ENCODE results near the gene ZNF391.
"Not testable (repeated sequence)": the region's sequence is repeated elsewhere in the genome, so short reads cannot be mapped to it uniquely, and the experiment has no call there.

The ZNF391 gene

DNA sequence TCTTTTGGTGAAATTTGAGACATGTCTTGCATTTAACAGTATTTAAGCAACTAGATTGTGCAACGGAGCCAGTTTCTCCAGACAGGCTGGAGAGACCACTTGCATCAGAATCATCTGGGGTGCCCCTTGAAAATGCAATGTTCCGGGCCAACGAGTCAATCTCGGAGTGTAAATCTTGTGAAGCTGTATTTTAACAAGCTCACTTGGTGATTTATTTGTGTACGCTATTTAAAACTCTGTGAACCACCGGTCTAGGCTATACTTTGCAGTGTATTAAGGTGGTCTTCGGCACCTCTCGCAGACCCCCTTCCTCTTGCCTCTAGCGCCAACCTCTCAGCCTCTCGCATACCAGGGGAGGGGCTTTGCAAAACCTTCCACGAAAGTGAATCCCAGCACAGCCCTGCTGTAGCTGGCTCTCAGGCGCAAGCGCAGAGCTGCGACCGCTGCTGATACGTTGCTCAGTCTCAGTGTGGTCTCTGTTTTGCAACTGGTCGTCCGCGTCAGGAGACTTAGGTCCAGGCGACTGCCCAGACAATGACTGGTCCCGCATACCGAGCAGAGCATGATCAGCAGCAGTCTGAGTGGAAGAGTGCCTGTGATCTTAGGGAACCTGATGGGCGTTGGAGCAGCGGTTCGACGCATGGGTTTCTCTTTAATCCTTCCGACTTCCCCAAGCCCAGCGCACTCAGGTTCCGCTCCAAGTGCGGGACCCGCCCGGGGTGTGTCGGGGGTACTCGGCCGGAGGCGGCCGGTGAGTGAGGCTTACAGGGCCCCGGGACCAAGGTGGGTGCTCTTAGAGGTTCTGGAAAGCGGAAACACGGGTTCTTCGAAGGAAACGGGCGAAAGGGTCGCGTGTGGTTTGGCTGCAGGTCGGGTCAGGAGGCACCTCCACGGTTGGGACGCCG lies at the start of gene ZNF391:
ZNF391 (plus strand) TSS at position 467 of the 905 bp plus-strand sequence. CDS start 11,612 bp downstream, outside the sequence.
- peak; percentile 62 for DNase-seq

DNA sequence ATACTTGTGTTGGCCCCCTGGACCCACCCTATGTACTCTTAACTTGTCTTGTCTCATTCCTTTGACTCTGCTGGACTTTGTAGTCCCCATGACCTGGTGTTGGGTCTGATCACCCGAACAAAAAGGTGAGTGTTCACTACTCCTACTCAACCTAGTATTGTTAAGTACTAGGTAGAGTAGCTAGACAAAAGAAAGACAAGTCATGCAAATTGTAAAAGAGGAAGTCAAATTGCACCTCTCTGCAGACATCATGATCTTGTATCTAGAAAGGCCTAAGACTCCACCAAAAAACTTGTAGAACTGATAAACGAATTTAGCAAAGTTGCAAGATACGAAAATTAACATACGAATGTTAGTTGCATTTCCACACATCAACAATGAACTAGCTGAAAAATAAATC lies 35.7 kb upstream of the ZNF391 start:
- DNase-seq = no peak

DNA sequence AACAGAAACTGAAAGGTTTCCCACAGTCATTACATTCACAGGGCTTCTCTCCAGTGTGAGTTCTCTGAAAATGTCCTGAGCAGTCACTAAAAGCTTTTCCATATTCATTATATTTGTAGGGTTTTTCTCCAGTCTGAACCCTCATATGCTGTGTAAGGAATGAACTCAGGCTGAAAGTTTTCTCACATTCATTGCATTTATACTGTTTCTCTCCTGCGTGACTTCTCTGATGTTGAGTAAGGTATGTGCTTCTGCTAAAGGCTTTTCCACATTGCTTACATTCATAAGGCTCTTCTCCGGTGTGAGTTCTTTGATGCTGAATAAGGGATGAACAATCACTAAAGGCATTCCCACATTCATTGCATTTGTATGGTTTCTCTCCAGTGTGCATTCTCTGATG lies 29.8 kb upstream of the ZNF391 start:
- DNase-seq = no peak

DNA sequence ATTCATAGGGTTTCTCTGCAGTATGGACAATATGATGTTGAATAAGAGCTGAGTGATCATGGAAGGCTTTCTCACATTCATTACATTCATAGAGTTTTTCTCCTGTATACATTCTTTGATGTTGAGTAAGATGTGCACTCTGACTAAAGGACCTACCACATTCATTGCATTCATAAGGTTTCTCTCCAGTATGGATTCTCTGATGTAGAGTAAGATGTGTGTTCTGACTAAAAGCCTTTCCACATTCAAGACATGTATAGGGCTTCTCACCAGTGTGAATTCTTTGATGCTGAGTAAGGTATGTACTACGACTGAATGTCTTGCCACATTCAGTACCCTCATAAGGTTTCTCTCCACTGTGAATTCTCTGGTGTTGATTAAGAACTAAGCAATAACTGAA lies 29.3 kb upstream of the ZNF391 start:
- no peak for DNase-seq

DNA sequence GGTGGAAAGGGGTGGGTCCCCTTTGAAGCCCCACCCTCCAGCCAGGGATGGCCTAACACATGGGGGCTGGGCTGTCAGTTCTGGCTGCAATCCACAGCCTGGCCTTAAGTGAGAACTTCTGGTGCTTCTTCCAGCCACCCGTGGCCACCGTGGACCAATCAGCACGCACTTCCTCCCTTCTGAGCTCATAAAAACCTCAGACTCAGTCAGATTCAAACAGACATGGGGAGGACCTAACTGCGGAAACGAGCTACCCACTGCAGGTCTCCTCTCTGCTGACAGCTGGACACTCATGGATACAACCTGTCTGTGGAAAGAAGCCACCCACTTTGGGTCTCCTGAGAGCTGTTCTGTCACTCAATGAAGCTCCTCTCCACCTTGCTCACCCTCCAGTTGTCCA lies 20.4 kb upstream of the ZNF391 start:
- no peak for DNase-seq

DNA sequence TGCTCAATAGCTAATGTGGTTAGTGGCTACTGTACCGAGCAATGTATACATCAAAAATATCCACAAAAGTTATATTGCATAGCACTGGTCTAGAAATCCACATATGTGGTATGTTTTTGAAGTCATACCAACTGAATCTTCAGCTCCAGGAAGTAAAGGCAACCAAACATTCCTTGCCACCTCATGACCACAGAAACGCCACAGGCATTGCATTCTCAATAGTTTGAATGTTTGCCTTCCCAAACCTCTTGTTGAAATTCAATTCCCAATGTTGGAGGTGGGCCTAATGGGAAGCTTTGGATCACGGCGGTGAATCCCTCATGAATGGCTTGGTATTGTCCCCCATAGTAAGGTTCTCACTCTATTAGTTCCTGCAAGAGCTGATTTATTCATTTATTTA lies 18.2 kb upstream of the ZNF391 start:
- no peak for DNase-seq

DNA sequence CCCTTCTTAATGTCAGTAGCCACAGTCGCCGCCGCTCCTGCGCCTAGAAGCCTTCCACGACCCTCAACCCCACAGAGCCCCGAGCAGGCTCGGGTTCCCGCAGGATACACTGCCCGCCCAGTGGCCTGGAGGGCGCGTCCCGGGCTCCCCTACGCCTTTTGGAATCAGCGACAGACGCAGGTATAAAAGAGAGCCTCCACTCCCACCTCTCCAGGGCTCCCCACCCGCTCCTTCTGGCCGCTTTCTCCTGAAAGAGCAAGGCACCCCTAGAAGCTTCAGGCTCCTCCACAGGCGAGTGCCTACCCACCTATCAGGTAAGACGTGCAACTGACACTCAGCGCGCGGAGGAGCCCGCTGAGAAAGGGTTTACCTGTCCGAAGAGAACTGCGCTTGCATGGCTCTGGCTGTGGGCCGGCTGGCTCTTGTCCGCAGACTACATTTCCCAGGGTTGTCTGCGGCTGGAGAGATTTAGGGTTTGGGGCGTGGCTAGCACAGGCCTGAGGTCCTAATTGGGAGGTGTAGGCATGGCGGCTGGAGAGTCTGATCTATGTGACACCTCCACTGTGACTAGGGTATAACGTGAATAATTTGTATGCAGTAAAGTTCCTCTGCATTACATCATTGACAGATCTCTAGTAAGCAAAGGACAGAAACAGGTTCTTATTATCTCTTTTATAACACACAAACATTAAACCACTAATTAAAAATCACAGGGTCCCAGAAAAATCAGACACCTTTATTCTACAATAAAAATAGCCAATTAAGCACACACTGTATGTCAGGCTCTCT lies 13.5 kb upstream of the ZNF391 start:
- DNase-seq = no peak

DNA sequence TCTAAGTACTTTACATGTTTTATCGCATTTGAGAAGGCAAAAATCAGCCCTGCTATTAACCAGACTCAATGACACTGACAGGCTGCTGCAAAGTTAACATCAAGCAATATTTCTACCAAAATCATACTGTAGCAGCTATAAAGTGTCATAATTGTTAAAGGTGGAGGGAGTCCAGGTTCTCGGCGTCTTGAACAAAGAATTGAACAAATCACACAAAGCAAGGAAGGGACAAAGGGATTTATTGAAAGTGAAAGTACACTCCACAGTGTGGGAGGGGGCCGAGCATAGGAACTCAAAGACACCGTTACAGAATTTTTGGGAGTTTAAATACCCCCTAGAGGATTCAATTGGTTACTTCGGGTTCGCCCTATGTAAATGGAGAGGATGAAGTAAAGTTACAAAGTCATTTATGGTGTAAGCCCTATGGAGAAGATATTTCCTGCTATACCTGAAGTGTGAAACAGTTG lies 12.9 kb upstream of the ZNF391 start:
- no peak for DNase-seq

DNA sequence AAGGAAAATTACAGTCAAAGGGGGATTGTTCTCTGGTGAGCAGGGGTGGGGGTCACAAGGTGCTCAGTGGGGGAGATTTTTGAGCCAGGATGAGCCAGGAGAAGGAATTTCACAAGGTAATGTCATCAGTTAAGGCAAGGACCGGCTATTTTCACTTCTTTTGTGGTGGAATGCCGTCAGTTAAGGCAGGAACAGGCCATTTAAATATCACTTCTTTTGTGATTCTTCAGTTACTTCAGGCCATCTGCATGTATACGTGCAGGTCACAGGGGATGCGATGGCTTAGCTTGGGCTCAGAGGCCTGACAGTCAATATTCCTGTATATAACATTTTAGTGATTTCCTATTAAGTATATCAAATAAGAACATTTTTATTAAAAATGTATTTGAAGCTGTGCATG lies 10.2 kb upstream of the ZNF391 start:
- DNase-seq = not testable (repeated sequence)

DNA sequence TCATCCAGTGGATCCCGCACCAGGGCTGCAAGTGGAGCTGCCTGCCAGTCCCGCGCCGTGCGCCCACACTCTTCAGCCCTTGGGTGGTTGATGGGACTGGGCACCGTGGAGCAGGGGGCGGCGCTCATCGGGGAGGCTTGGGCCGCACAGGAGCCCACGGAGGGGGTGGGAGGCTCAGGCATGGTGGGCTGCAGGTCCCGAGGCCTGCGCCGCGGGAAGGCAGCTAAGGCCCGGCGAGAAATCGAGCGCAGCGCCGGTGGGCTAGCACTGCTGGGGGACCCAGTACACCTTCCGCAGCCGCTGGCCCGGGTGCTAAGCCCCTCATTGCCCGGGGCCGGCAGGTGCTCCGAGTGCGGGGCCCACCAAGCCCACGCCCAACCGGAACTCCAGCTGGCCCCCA lies 7.6 kb upstream of the ZNF391 start:
- DNase-seq = not testable (repeated sequence)

DNA sequence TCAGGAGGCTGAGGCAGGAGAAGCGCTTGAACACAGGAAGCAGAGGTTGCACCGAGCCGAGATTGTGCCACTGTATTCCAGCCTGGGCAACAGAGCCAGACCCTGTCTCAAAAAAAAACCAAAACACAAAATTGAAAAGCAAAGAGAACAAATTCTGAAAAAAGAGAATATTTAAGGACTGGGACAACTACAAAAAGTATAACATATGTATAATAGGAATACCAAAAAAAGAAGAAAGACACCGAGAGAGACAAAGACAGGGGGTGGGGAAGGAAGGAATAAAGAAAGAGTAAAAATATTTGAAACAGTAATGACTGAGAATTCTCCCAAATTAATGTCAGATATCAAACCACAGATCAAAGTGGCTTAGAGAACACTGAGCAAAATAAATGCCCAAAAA lies 5.5 kb upstream of the ZNF391 start:
- DNase-seq = no peak

DNA sequence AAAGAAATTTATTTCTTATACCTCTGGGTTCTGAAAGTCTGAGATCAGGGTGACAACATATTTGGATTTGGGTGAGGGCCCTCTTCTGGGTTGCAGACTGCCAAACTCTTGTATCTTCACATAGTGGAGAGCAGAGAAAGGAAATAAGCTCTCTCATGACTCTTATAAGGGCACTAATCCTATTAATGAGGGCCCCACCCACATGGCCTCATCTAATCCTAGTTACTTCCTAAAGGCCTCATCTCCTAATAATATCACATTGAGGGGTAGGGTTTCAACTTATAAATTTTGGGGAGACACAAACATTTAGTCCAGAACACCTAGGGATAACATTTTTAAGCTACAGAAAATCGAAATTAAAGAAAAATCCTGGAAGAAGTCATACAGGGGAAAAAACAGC lies 5.1 kb upstream of the ZNF391 start:
- no peak for DNase-seq

DNA sequence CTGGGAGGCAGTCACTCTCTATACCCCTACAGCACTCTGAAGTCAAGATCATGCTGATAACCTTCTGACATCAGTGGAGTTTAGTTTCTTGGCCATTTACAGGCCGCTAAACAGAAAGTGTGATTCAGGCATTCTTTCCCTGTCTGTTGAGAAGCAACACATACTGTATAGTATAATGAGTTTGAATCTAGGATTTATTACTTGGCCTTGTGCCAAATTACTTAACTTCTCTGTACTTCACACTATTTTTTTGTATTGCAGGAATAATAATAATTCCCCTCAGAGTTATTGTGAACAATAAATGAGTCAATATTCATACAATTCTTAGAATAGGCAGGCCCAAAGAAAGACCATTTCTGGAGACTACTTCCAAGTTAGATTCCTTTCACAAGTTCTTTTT lies 4.1 kb downstream of the ZNF391 start:
- DNase-seq = no peak

DNA sequence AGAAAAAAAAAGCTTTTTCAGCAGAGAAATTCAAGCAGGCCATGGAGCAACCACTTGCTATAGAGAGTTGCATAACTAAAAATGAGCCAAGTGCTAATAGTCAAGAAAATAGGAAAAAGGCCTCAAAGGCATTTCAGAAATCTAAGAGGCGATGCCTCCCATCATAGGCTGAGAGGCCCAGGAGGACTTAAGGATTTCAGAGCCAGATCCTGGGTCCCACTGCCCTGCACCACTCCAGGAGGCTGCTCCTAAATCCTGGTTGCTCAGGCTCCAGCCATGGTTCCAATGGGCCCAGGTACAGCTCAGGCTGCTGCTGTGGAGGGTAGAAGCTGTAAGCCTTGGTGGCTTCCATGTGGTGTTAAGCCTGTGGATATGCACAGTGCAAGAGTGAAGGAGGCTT lies 5.5 kb downstream of the ZNF391 start:
- no peak for DNase-seq

DNA sequence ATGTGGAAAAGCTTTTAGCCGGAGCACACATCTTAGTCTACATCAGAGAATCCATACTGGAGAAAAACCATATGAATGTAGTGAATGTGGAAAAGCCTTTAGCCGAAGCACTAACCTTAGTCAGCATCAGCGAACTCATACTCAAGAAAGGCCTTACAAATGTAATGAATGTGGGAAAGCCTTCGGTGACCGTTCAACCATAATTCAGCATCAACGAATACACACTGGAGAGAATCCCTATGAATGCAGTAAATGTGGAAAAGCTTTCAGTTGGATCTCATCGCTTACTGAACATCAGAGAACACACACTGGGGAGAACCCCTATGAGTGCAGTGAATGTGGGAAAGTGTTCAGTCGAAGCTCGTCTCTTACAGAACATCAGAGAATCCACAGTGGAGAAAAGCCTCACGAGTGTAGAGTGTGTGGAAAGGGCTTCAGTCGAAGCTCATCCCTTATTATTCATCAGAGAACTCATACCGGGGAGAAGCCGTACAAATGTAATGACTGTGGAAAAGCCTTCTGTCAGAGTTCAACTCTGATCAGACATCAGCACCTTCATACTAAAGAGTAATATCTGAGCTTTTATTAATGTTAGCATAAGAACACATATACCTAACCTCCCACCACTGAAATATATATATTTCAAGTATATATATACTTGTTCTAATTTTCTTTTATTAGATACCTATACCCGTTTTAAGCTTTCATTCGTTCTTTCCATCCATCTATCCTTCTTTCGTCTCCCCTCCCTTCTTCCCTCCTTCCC lies 12.5 kb downstream of the ZNF391 start:
- DNase-seq = no peak

DNA sequence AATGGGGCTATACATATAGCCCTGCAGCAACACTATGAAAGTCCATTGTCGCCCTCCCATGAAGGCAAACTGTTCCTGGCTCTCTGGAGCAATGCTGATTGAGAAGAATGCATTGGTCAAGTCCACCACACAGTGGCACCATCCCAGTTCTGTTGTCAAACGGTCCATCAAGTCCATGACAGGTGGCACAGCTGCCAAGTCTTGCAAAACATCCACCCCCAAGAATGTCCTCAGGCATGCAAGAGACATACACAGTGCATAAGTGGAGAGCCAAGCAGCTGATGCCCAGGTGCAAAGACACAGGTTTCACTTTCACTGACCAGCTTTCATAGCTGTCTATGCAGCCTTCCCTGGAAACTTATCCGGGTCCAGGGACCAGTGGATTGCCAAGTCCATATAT lies 17.5 kb downstream of the ZNF391 start:
- no peak for DNase-seq

DNA sequence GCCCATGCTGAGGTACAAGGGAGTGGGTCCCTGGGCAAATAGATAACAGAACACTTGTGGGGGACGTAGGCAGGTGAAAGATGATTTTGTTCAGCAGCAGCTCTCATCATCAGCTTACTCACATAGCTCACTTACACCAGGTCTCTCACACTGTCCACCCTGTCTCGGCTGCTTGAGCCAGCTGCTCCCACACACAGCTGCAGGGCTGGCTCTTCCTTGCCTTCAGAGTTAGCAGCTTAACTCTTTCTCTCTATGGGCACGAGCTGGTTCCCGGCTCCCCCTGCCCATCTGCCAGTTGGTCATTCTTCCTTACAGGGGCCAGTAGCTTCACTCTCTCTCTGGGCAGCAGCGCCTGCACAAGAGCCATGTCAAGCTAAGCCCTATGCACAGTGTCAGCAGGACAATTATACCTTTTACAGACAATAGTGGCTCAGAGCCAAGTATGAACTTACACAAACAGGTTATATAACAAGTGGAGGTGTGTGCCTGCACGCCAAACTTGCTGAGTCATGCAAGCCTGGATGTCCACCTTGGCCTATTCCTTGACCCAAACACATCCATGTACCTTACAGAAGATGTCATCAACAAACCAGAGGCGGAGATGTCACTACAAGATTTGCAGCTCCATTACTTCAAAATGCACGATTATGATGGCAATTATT lies 18.7 kb downstream of the ZNF391 start:
- DNase-seq = no peak

DNA sequence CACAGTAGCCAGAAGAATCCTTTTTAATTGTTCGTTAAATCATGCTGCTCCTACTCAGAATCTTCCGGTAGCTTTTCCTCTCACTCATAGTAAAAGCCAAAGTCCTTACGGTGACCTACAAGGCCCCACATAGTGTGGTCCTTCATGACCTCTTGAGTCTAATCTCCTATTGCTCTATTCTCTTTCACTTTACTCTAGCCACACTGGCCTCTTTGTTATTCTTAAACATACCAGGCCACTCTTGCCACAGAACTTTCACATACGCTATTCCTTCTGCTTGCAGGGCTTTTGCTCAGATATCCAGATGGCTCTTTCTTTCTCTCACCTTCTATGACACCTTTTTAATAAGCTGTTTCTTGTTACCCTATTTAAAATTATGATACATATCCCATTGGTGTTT lies 25.7 kb downstream of the ZNF391 start:
- DNase-seq = no peak

DNA sequence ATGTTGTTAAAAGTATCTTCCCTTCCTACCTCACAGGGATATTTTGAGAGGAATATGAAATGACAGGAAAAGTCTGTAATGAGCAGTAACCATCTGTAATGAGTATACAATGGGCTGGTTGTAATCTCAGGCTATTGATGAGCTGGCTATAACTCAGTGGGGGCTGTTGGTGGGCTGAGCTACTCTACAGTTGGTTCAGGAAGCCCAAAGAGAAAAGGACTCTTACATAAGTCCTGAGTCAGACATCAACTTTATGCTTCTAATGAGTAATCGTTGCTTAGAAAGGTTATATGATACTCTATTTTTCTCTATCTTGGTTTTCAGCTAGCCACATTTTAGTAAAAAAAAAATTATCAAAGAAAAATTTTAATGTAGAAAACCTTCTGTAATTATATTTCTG lies 26.4 kb downstream of the ZNF391 start:
- DNase-seq = no peak

DNA sequence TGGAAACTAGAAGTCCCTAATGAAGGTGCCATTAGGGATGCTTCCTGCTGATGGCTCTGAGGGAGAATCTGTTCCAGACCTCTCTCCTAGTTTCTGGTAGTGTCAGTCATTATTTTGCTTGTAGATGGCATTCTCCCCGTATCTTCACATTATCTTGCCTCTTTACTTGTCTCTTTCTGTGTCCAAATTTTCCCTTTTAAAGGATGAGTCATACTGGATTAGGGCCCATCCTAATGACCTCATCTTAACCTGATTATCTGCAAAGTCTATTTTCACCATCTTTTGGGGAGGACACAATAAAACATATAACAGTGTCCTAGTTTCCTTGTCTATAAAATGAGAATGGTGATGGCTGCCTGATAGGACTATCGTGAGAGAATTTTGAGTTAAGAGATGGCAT lies 27.3 kb downstream of the ZNF391 start:
- no peak for DNase-seq

DNA sequence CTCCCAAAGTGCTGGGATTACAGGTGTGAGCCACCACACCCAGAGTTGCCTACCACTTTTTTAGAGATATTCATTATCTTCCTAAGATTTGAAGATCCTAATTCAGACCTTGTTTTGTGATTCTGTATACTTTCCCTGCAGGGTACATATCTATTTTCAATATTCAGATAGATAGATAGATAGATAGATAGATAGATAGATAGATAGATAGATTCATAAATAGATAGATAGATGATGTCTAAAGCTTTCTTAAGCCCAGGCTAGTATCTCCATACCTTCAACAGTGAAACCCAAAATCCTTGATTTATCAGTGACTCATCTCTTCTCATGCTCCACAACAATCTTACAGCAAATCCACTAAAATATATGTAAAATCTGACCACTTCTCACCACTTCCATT lies 30.8 kb downstream of the ZNF391 start:
- no peak for DNase-seq

DNA sequence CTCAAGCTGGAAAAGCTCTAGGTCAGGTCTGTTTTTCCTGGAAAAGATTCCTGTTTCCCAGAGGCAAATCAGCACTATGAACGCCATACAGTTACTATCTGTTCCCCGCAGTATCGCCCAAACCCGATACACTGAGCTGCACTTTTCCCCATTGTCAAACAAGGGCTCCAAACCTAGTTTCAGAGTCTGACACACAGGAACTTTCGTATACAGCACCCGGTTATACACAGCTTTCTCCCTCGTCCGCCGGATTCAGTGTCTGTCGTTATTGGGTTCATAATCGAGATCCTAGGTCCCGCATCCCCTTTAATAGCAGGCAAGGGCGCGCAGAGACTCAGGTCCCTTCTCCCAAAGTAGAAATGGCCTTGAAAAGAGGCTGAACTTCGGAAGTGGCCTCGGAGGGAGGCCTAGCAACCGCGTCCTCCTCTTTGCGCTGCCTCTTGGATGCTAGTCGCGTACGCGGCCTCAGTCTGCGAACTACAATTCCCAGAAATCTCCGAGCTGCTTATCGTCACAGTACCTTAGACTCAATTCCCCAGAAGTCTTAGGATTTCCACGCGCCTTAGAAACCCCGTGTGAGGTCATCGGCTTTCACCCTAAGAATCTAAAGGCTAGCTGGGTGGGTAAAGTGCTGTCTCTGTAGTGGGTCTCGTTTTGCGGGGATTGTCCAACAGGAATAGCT lies 34.2 kb downstream of the ZNF391 start:
- no peak for DNase-seq
